Activated CD8-positive, alpha-beta memory T cell treated with anti-CD3 and anti-CD28 coated beads for 1 hour (primary cell): ENCODE results near the gene CUX1.

ENCODE experiments used
- DNase-seq, 2 donors: peaks; one replicate each; pipeline ENCODE4 v3.0.0-alpha.2; 2020; ENCODE audit warnings: low read depth in 1 of 2; ENCODE audit errors: extremely low read depth in 1 of 2

CUX1 gene

GRCh38 chr7:102253066-102253972 is 435.9 kb downstream of the CUX1 start:
- no peak for DNase-seq

GRCh38 chr7:102253973-102254370 is 436.5 kb downstream of the CUX1 start:
- DNase-seq = no peak

- no peak for DNase-seq
Observed at GRCh38 chr7:102254521-102254920, 437.1 kb downstream of the CUX1 start.

- DNase-seq = no peak
Observed at GRCh38 chr7:102255501-102255900, 438.1 kb downstream of the CUX1 start.

- no peak for DNase-seq
Observed at GRCh38 chr7:102255916-102256315, 438.5 kb downstream of the CUX1 start.

GRCh38 chr7:102258073-102258748 is 440.8 kb downstream of the CUX1 start:
- DNase-seq = no peak

- DNase-seq = no peak
Observed at GRCh38 chr7:102258749-102259107, 441.3 kb downstream of the CUX1 start.

- DNase-seq = no peak
Observed at GRCh38 chr7:102260856-102261255, 443.4 kb downstream of the CUX1 start.

- DNase-seq = no peak
Observed at GRCh38 chr7:102261451-102261850, 444.0 kb downstream of the CUX1 start.

GRCh38 chr7:102262546-102262945 is 445.1 kb downstream of the CUX1 start:
- DNase-seq = no peak

- DNase-seq = no peak
Observed at GRCh38 chr7:102264367-102264891, 447.0 kb downstream of the CUX1 start.

GRCh38 chr7:102266541-102266940 is 449.1 kb downstream of the CUX1 start:
- no peak for DNase-seq

GRCh38 chr7:102268635-102269034 is 451.2 kb downstream of the CUX1 start:
- DNase-seq = no peak

GRCh38 chr7:102270178-102270887 is 452.9 kb downstream of the CUX1 start:
- no peak for DNase-seq

- no peak for DNase-seq
Observed at GRCh38 chr7:102271158-102271798, 453.9 kb downstream of the CUX1 start.

- peak; percentile 40 to 73 for DNase-seq
Observed at GRCh38 chr7:102272075-102272916, 454.9 kb downstream of the CUX1 start.

GRCh38 chr7:102272917-102273748 is 455.7 kb downstream of the CUX1 start:
- DNase-seq = no peak

GRCh38 chr7:102273749-102274712 is 456.6 kb downstream of the CUX1 start:
- no peak for DNase-seq
